ENCODE results near the gene KRT78. TPM values are rescaled to one million over a fixed set of nuclear protein-coding genes. Genes with fewer than 3 reads are reported as not detected.

Gene KRT78
- total RNA-seq, 1 experiment from 2014 or later = not detected

GRCh38 chr12:52826611-52827498, 21.9 kb downstream of the KRT78 start:
- Mint-ChIP-seq H3K27ac (no peak overlapping the region), H3K4me1 (peaks cover 7% of the 10 kb centered on the region), H3K4me3 (no peak overlapping the region), H3K36me3 (no peaks in the 10 kb centered on the region), H3K27me3 (ENCODE audit: low read depth) (no peaks in the 10 kb centered on the region; the same call in 1 of the 2 replicates), H3K9me3 (peaks cover 6% of the 10 kb centered on the region)
- POLR2A ChIA-PET = no interaction called here
- CTCF ChIA-PET = interaction anchor here (0.6 to 2.2 kb wide), 3 partner anchors 39 to 413 kb away, joined by 3 to 5 read pairs (median 4); no protein-coding TSS in a partner anchor
- TF ChIP-seq HMGA2 (CRISPR knock-in tag; IDR thresholded peaks at IDR 0.05) = no peak
- TF ChIP-seq GTF2I (CRISPR knock-in tag; conservative IDR thresholded peaks at IDR 0.05) = no peak
- no peak for TF ChIP-seq ZBTB43 (CRISPR knock-in tag; IDR thresholded peaks at IDR 0.05)
- no peak for TF ChIP-seq AFF4 (CRISPR knock-in tag; IDR thresholded peaks at IDR 0.05; ENCODE audit: borderline replicate concordance)
- TF ChIP-seq ZNF423 (CRISPR knock-in tag; IDR thresholded peaks at IDR 0.05) = no peak
- no peak for TF ChIP-seq MXD4 (CRISPR knock-in tag; IDR thresholded peaks at IDR 0.05; ENCODE audit: borderline replicate concordance)
- TF ChIP-seq TEAD4 (CRISPR knock-in tag; IDR thresholded peaks at IDR 0.05) = peak; percentile 36; the same call in 1 of the 2 replicates
- no peak for TF ChIP-seq ZNF532 (CRISPR knock-in tag; IDR thresholded peaks at IDR 0.05; ENCODE audit: borderline replicate concordance)
- ATAC-seq (peak; percentile 60), DNase-seq (ENCODE audit: low spot score) (no peak)

DNA sequence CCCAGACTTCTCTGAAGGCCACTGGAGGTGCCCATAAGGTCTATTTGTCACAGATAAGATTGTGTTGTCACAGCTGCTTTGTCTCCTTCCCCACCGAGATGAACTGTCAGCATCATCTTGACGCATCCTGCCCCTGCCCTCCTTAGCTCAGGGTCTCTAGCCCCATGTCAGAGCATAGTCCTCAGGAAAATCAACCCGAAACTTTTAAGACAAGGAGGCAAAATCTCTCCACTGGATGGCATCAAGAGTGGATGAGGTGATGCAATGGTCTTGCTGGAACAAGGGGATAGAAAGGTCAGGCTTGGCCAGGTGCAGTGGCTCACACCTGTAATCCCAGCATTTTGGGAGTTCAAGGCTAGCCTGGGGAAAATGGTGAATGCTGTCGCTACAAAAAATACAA, 22.8 kb downstream of the KRT78 start:
- Mint-ChIP-seq H3K27ac (no peak overlapping the region), H3K4me1 (peaks cover 7% of the 10 kb centered on the region), H3K36me3 (no peaks in the 10 kb centered on the region), H3K27me3 (ENCODE audit: low read depth) (no peaks in the 10 kb centered on the region; the same call in 1 of the 2 replicates), H3K4me3 (no peak overlapping the region), H3K9me3 (peaks cover 6% of the 10 kb centered on the region)
- TF ChIP-seq, protein P1, sequence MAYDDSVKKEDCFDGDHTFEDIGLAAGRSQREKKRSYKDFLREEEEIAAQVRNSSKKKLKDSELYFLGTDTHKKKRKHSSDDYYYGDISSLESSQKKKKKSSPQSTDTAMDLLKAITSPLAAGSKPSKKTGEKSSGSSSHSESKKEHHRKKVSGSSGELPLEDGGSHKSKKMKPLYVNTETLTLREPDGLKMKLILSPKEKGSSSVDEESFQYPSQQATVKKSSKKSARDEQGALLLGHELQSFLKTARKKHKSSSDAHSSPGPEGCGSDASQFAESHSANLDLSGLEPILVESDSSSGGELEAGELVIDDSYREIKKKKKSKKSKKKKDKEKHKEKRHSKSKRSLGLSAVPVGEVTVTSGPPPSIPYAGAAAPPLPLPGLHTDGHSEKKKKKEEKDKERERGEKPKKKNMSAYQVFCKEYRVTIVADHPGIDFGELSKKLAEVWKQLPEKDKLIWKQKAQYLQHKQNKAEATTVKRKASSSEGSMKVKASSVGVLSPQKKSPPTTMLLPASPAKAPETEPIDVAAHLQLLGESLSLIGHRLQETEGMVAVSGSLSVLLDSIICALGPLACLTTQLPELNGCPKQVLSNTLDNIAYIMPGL (CRISPR knock-in tag; IDR thresholded peaks at IDR 0.05) = no peak
- TF ChIP-seq CBFB (CRISPR knock-in tag; IDR thresholded peaks at IDR 0.05; ENCODE audit: low read depth) (no peak), KAT7 (CRISPR knock-in tag; IDR thresholded peaks at IDR 0.05; ENCODE audit: borderline replicate concordance) (no peak), NFYB (CRISPR knock-in tag; conservative IDR thresholded peaks at IDR 0.05; ENCODE audit: low read depth) (no peak), SP1 (CRISPR knock-in tag; conservative IDR thresholded peaks at IDR 0.05) (no peak)
- ATAC-seq = no peak
- ChIA-PET CTCF (interaction anchor here (1.0 to 2.2 kb wide), 5 partner anchors 21 to 111 kb away, joined by 3 to 5 read pairs (median 4); no protein-coding TSS in a partner anchor), POLR2A (no interaction called here)
- DNase-seq (ENCODE audit: low spot score) = no peak

Data from WTC11 (cell line).